Mucosa of rectum (tissue), 2 donors: ENCODE results near the gene BMP6.

ENCODE experiments used
- H3K27ac ChIP-seq, 2 donors: one replicate each; pipeline ENCODE4 v1.7.0; 2013; ENCODE audit warnings: inconsistent platforms in 2 of 2, low read depth in 2 of 2, low read length in 2 of 2
- H3K27me3 ChIP-seq, 2 donors: one replicate each; pipeline ENCODE4 v1.7.0; 2013; ENCODE audit warnings: low read length in 2 of 2; ENCODE audit not compliant: control insufficient read depth in 2 of 2, insufficient read depth in 2 of 2
- H3K36me3 ChIP-seq, 2 donors: one replicate each; pipeline ENCODE4 v1.7.0; 2013; ENCODE audit warnings: low read length in 2 of 2; ENCODE audit not compliant: control insufficient read depth in 2 of 2, insufficient read depth in 2 of 2
- H3K4me1 ChIP-seq, 2 donors: one replicate each; pipeline ENCODE4 v1.7.0; 2013; ENCODE audit warnings: low read length in 2 of 2, mild to moderate bottlenecking in 1 of 2; ENCODE audit not compliant: control insufficient read depth in 2 of 2, insufficient read depth in 2 of 2
- H3K4me3 ChIP-seq, 2 donors: one replicate each; pipeline ENCODE4 v1.7.0; 2013; ENCODE audit warnings: low read length in 2 of 2
- H3K9ac ChIP-seq, 2 donors: one replicate each; pipeline ENCODE4 v1.7.0; 2013; ENCODE audit warnings: low read length in 2 of 2, low read depth in 1 of 2, mild to moderate bottlenecking in 1 of 2
- H3K9me3 ChIP-seq, 2 donors: one replicate each; pipeline ENCODE4 v1.7.0; 2013; ENCODE audit warnings: low read length in 2 of 2; ENCODE audit not compliant: control insufficient read depth in 2 of 2
- donor health status: healthy.
- donor health status: Normal muscosa, but diverticular disease.

BMP6 gene

GRCh38 chr6:7781240-7781639, 55.3 kb downstream of the BMP6 start:
- Histone ChIP-seq H3K9me3 (no peaks in the 10 kb centered on the region), H3K9ac (no peak overlapping the region), H3K27me3 (no peaks in the 10 kb centered on the region), H3K27ac (no peak overlapping the region), H3K4me1 (no peaks in the 10 kb centered on the region), H3K36me3 (no peaks in the 10 kb centered on the region), H3K4me3 (no peak overlapping the region)

GRCh38 chr6:7784248-7784647, 58.3 kb downstream of the BMP6 start:
- Histone ChIP-seq H3K27ac (no peak overlapping the region), H3K4me3 (no peak overlapping the region), H3K4me1 (no peaks in the 10 kb centered on the region), H3K36me3 (no peaks in the 10 kb centered on the region), H3K9me3 (no peaks in the 10 kb centered on the region), H3K9ac (no peak overlapping the region), H3K27me3 (no peaks in the 10 kb centered on the region)

- no peaks in the 10 kb centered on the region for H3K27me3 ChIP-seq
- H3K27ac ChIP-seq = no peak overlapping the region
These were observed 58.8 kb downstream of the BMP6 start for GRCh38 chr6:7784706-7785105.

GRCh38 chr6:7785243-7786035, 59.5 kb downstream of the BMP6 start:
- Histone ChIP-seq H3K9ac (no peak overlapping the region), H3K27me3 (no peaks in the 10 kb centered on the region), H3K4me3 (no peak overlapping the region), H3K27ac (peak overlapping the region in 1 of 2 donors; percentile 27), H3K9me3 (no peaks in the 10 kb centered on the region), H3K4me1 (no peaks in the 10 kb centered on the region), H3K36me3 (no peaks in the 10 kb centered on the region)

More at GRCh38 chr6:7784706-7785105, 58.8 kb downstream of the BMP6 start:
- H3K4me3 ChIP-seq = no peak overlapping the region
- H3K36me3 ChIP-seq = no peaks in the 10 kb centered on the region
- H3K9ac ChIP-seq = no peak overlapping the region
- H3K4me1 ChIP-seq = no peaks in the 10 kb centered on the region
- no peaks in the 10 kb centered on the region for H3K9me3 ChIP-seq

- H3K9me3 ChIP-seq = no peaks in the 10 kb centered on the region
- no peaks in the 10 kb centered on the region for H3K4me1 ChIP-seq
- H3K9ac ChIP-seq = no peak overlapping the region
- no peaks in the 10 kb centered on the region for H3K27me3 ChIP-seq
- H3K4me3 ChIP-seq = no peak overlapping the region
- H3K27ac ChIP-seq = peak overlapping the region; percentile 27 to 46
- no peaks in the 10 kb centered on the region for H3K36me3 ChIP-seq
These were observed 60.3 kb downstream of the BMP6 start for GRCh38 chr6:7786214-7786661.

GRCh38 chr6:7787137-7787608, 61.3 kb downstream of the BMP6 start:
- Histone ChIP-seq H3K4me1 (no peaks in the 10 kb centered on the region), H3K27ac (no peak overlapping the region), H3K9ac (no peak overlapping the region), H3K4me3 (no peak overlapping the region), H3K36me3 (no peaks in the 10 kb centered on the region), H3K9me3 (no peaks in the 10 kb centered on the region), H3K27me3 (no peaks in the 10 kb centered on the region)

- Histone ChIP-seq H3K36me3 (no peaks in the 10 kb centered on the region), H3K9ac (no peak overlapping the region), H3K4me1 (no peaks in the 10 kb centered on the region), H3K4me3 (no peak overlapping the region), H3K27ac (no peak overlapping the region), H3K9me3 (no peaks in the 10 kb centered on the region), H3K27me3 (no peaks in the 10 kb centered on the region)
These were observed 61.8 kb downstream of the BMP6 start for GRCh38 chr6:7787731-7788130.

- H3K27me3 ChIP-seq = no peaks in the 10 kb centered on the region
- H3K9me3 ChIP-seq = no peaks in the 10 kb centered on the region
- no peak overlapping the region for H3K4me3 ChIP-seq
- H3K36me3 ChIP-seq = no peaks in the 10 kb centered on the region
- no peak overlapping the region for H3K9ac ChIP-seq
- no peaks in the 10 kb centered on the region for H3K4me1 ChIP-seq
- no peak overlapping the region for H3K27ac ChIP-seq
These were observed 68.6 kb downstream of the BMP6 start for GRCh38 chr6:7794509-7794908.

- Histone ChIP-seq H3K4me3 (no peak overlapping the region), H3K36me3 (no peaks in the 10 kb centered on the region), H3K4me1 (no peaks in the 10 kb centered on the region), H3K9me3 (no peaks in the 10 kb centered on the region), H3K27me3 (no peaks in the 10 kb centered on the region), H3K9ac (no peak overlapping the region), H3K27ac (no peak overlapping the region)
These were observed 71.5 kb downstream of the BMP6 start for GRCh38 chr6:7797386-7797785.

GRCh38 chr6:7798751-7799150, 72.9 kb downstream of the BMP6 start:
- no peaks in the 10 kb centered on the region for H3K27me3 ChIP-seq
- no peak overlapping the region for H3K27ac ChIP-seq
- H3K36me3 ChIP-seq = no peaks in the 10 kb centered on the region
- H3K9ac ChIP-seq = no peak overlapping the region
- H3K4me3 ChIP-seq = no peak overlapping the region
- H3K4me1 ChIP-seq = no peaks in the 10 kb centered on the region
- H3K9me3 ChIP-seq = no peaks in the 10 kb centered on the region
